OCI-LY7 (cell line): ENCODE results near the gene OR2W1. TPM values are rescaled to one million over a fixed set of nuclear protein-coding genes. Genes with fewer than 3 reads are reported as not detected.

ENCODE experiments used
- Bru-seq: library from RNA; stranded (reverse); fragments of 400-500 nt; gene quantifications from one replicate; lab custom pipeline; 2021; lab: Mats Ljungman, UMichigan
- BruChase-seq, 2 experiments: library from RNA; stranded (reverse); fragments of 400-500 nt; gene quantifications; one replicate each; lab custom pipeline; 2021; lab: Mats Ljungman, UMichigan
- BruUV-seq: library from RNA; stranded (reverse); fragments of 400-500 nt; replicated peaks from 2 replicates; lab custom pipeline; 2021; lab: Mats Ljungman, UMichigan
- CTCF ChIA-PET: fragments of 300-600 bp; sonication (Branson Sonifier 250); formaldehyde crosslinking; loops from one replicate; lab custom pipeline; 2022; ENCODE audit warnings: antibody characterized with exemption; ENCODE audit not compliant: unreplicated experiment; lab: Charles Lee
- POLR2A ChIA-PET: fragments of 300-600 bp; sonication (Branson Sonifier 250); formaldehyde crosslinking; loops from one replicate; lab custom pipeline; 2022; ENCODE audit warnings: antibody characterized with exemption; lab: Charles Lee
- DNase-seq: peaks from one replicate; pipeline ENCODE4 v3.0.0-alpha.2; 2015; ENCODE audit warnings: low spot score
- H2AFZ ChIP-seq: fragments of 200-600 bp; sonication (generic), shearing (Covaris generic); 2 replicates; pipeline ENCODE4 v1.6.1; 2014; ENCODE audit warnings: mild to moderate bottlenecking, antibody characterized with exemption, low read length, moderate library complexity
- H3K27ac ChIP-seq: fragments of 200-600 bp; sonication (generic); 2 replicates; pipeline ENCODE4 v1.5.1; 2014; ENCODE audit warnings: mixed run types, low read depth, mild to moderate bottlenecking, moderate library complexity, low read length, inconsistent platforms; ENCODE audit not compliant: poor library complexity, severe bottlenecking
- H3K36me3 ChIP-seq: fragments of 200-600 bp; sonication (generic); 2 replicates; pipeline ENCODE4 v1.6.1; 2014; ENCODE audit warnings: mild to moderate bottlenecking, antibody characterized with exemption, low read length, moderate library complexity, mixed read lengths; ENCODE audit not compliant: insufficient read depth
- H3K4me1 ChIP-seq: fragments of 200-600 bp; sonication (generic); 2 replicates; pipeline ENCODE4 v1.5.1; 2014; ENCODE audit warnings: mild to moderate bottlenecking, low read length; ENCODE audit not compliant: insufficient read depth, poor library complexity, severe bottlenecking
- H3K4me2 ChIP-seq: fragments of 200-600 bp; sonication (generic); 2 replicates; pipeline ENCODE4 v1.6.1; 2014; ENCODE audit warnings: mild to moderate bottlenecking, low read length
- H3K4me3 ChIP-seq: fragments of 200-600 bp; sonication (generic); 2 replicates; pipeline ENCODE4 v1.5.1; 2014; ENCODE audit warnings: mild to moderate bottlenecking, low read depth, low read length; ENCODE audit not compliant: poor library complexity, severe bottlenecking
- H3K79me2 ChIP-seq: fragments of 200-600 bp; sonication (generic); 2 replicates; pipeline ENCODE4 v1.6.1; 2016; ENCODE audit warnings: low read depth, mild to moderate bottlenecking, low read length, moderate library complexity, mixed read lengths; ENCODE audit not compliant: insufficient read depth
- H3K9me2 ChIP-seq: fragments of 200-600 bp; sonication (generic); 2 replicates; pipeline ENCODE4 v1.6.1; 2016; ENCODE audit warnings: mild to moderate bottlenecking, low read length, mixed read lengths; ENCODE audit not compliant: insufficient read depth
- H3K9me3 ChIP-seq: fragments of 200-600 bp; sonication (generic); 2 replicates; pipeline ENCODE4 v1.6.1; 2014; ENCODE audit warnings: mild to moderate bottlenecking, mixed run types, low read length, mixed read lengths
- H4K20me1 ChIP-seq: fragments of 200-600 bp; sonication (generic); 2 replicates; pipeline ENCODE4 v1.6.1; 2014; ENCODE audit warnings: mild to moderate bottlenecking, antibody characterized with exemption, low read length, moderate library complexity, mixed read lengths; ENCODE audit not compliant: insufficient read depth
- CTCF ChIP-seq: fragments of 200-600 bp; sonication (generic); conservative IDR thresholded peaks from 2 replicates; pipeline ENCODE4 v1.5.1; 2014; ENCODE audit warnings: mild to moderate bottlenecking, antibody characterized with exemption, low read length, moderate library complexity, mixed read lengths
- EZH2phosphoT487 ChIP-seq: fragments of 200-600 bp; sonication (generic); IDR thresholded peaks from 2 replicates; pipeline ENCODE4 v1.6.1; 2018; ENCODE audit warnings: low read depth, borderline replicate concordance, mild to moderate bottlenecking, mixed run types, antibody characterized with exemption, low read length, moderate library complexity, mixed read lengths
- intact Hi-C: fragments of 100-400 bp; cut with micrococcal nuclease; formaldehyde crosslinking; loops from one replicate; pipeline ENCODE4 v1.10.0; 2022; ENCODE audit not compliant: unreplicated experiment
- long read RNA-seq: library from polyadenylated mRNA; stranded (forward); transcript quantifications from one replicate; pipeline ENCODE4 v2.0.0, GENCODE V29; 2022
- total RNA-seq, 2 experiments: library from RNA; depleted of rRNA in 1 of 2; stranded (reverse); fragments of >200 nt in 1 of 2; shearing (Covaris generic) in 1 of 2; gene quantifications; 2 replicates each; pipeline ENCODE4 v1.2.3, GENCODE V29; 2014 to 2022

OR2W1 gene
- total RNA-seq (2014; rRNA removed; shearing (Covaris generic)) (not detected in 2 replicates), total RNA-seq (2022) (not detected in 2 replicates), Bru-seq, nascent RNA (not detected), BruChase-seq, experiment 1, labeled RNA remaining after a 6-hour chase (not detected), BruChase-seq, experiment 2, labeled RNA remaining after a 2-hour chase (not detected)
- long read RNA-seq: 0 reads

- Histone ChIP-seq H3K79me2 (no peaks in the 10 kb centered on the region), H4K20me1 (no peaks in the 10 kb centered on the region), H3K4me3 (no peak within 1 kb of the TSS), H3K27ac (no peak within 1 kb of the TSS), H3K9me2 (no peaks in the 10 kb centered on the region), H3K4me1 (no peaks in the 10 kb centered on the region), H2AFZ (no peak within 1 kb of the TSS), H3K36me3 (no peaks in the 10 kb centered on the region), H3K4me2 (no peak within 1 kb of the TSS), H3K9me3 (peaks cover 8% of the 10 kb centered on the region; the same call in 1 of the 2 replicates)
- BruUV-seq: no TSS peak
- no peak for TF ChIP-seq EZH2phosphoT487
- TF ChIP-seq CTCF: no peak
- ChIA-PET POLR2A (no interaction called here), CTCF (no interaction called here)
- intact Hi-C loops: no loop called here
- no peak for DNase-seq
These were observed at the start of gene OR2W1 for GRCh38 chr6:29045075-29045474. Gene OR2W1, minus strand, starts transcription at chr6:29045175. Its CDS starts 0 bp downstream, at chr6:29045175.

- Histone ChIP-seq H4K20me1 (no peaks in the 10 kb centered on the region), H3K4me1 (no peaks in the 10 kb centered on the region), H3K9me2 (no peaks in the 10 kb centered on the region), H3K27ac (no peak overlapping the region), H3K36me3 (no peaks in the 10 kb centered on the region), H3K4me3 (no peak overlapping the region), H3K9me3 (no peaks in the 10 kb centered on the region), H3K4me2 (no peak overlapping the region), H2AFZ (no peak overlapping the region), H3K79me2 (no peaks in the 10 kb centered on the region)
- DNase-seq: no peak
- ChIA-PET POLR2A (no interaction called here), CTCF (no interaction called here)
- intact Hi-C loops: no loop called here
- TF ChIP-seq CTCF (no peak), EZH2phosphoT487 (no peak)
- no TSS peak for BruUV-seq
These were observed 48.0 kb upstream of the OR2W1 start for GRCh38 chr6:29092957-29093356.

GRCh38 chr6:29087213-29087612, 42.2 kb upstream of the OR2W1 start, which contains the start of gene OR2B3:
Gene OR2B3, minus strand, starts transcription at chr6:29087313. Its CDS starts 65 bp downstream, at chr6:29087248.
- no peak within 1 kb of the TSS for H3K4me3 ChIP-seq
- intact Hi-C loops: no loop called here
- CTCF ChIA-PET: no interaction called here
- no peaks in the 10 kb centered on the region for H4K20me1 ChIP-seq
- H3K4me1 ChIP-seq: no peaks in the 10 kb centered on the region
- no peak within 1 kb of the TSS for H3K27ac ChIP-seq
- no peak for DNase-seq
- H3K36me3 ChIP-seq: no peaks in the 10 kb centered on the region
- no peak within 1 kb of the TSS for H3K4me2 ChIP-seq
- BruUV-seq: no TSS peak
- TF ChIP-seq EZH2phosphoT487: no peak
- no peak for TF ChIP-seq CTCF
- no peaks in the 10 kb centered on the region for H3K9me3 ChIP-seq
- POLR2A ChIA-PET: no interaction called here
- H3K9me2 ChIP-seq: no peaks in the 10 kb centered on the region
- H2AFZ ChIP-seq: no peak within 1 kb of the TSS
- H3K79me2 ChIP-seq: no peaks in the 10 kb centered on the region
